ENCODE data around the gene HOXA13.

GRCh38 chr7:27179503-27180430 lies 20.1 kb downstream of the HOXA13 start:
- TF ChIP-seq NFYA (IDR thresholded peaks at IDR 0.05; ENCODE audit: borderline replicate concordance, low read depth, low read length): no peak
- TF ChIP-seq RAD21 (IDR thresholded peaks at IDR 0.05; ENCODE audit: insufficient read depth, low read depth, low read length): no peak
- TF ChIP-seq RELA (IDR thresholded peaks at IDR 0.05; ENCODE audit: borderline replicate concordance, partially characterized antibody): no peak
- TF ChIP-seq EP300 (IDR thresholded peaks at IDR 0.05; ENCODE audit: borderline replicate concordance in 1 of 2, control insufficient read depth in 1 of 2, low read depth in 2 of 2, low read length in 2 of 2): no peak
- no peak for TF ChIP-seq REST (IDR thresholded peaks at IDR 0.05; ENCODE audit: low read depth, low read length)
- TF ChIP-seq TARDBP (IDR thresholded peaks at IDR 0.05; ENCODE audit: borderline replicate concordance): no peak
- no peak for TF ChIP-seq BCLAF1 (IDR thresholded peaks at IDR 0.05)
